Stimulated activated CD8-positive, alpha-beta memory T cell treated with anti-CD3 and anti-CD28 coated beads, Interleukin-7, amount 100 ng/mL, for 48 hours (primary cell): ENCODE results near the gene NPIPB4.
"Not testable (repeated sequence)": the region's sequence is repeated elsewhere in the genome, so short reads cannot be mapped to it uniquely, and the experiment has no call there.

Experiments
- DNase-seq, 2 donors: peaks; one replicate each; pipeline ENCODE4 v3.0.0-alpha.2; 2020; ENCODE audit warnings: low read depth in 1 of 2; ENCODE audit errors: extremely low read depth in 1 of 2

NPIPB4 gene

GRCh38 chr16:21857656-21858055, at the start of gene NPIPB4:
TSS of gene NPIPB4 (minus strand) at chr16:21857756. CDS start at chr16:21857378, 378 bp downstream.
- not testable (repeated sequence) for DNase-seq

- DNase-seq: not testable (repeated sequence)
Measured at GRCh38 chr16:21898998-21899397, 41.4 kb upstream of the NPIPB4 start.

GRCh38 chr16:21881988-21882387, 24.4 kb upstream of the NPIPB4 start:
- not testable (repeated sequence) for DNase-seq

GRCh38 chr16:21837186-21837585, 20.4 kb downstream of the NPIPB4 start:
- DNase-seq: not testable (repeated sequence)

GRCh38 chr16:21836334-21836733, 21.2 kb downstream of the NPIPB4 start:
- not testable (repeated sequence) for DNase-seq

- not testable (repeated sequence) for DNase-seq
Measured at GRCh38 chr16:21835747-21836146, 21.8 kb downstream of the NPIPB4 start.

GRCh38 chr16:21834211-21834610, 23.3 kb downstream of the NPIPB4 start:
- not testable (repeated sequence) for DNase-seq

- DNase-seq: not testable (repeated sequence)
Measured at GRCh38 chr16:21829929-21830328, 27.6 kb downstream of the NPIPB4 start.

- DNase-seq: not testable (repeated sequence)
Measured at GRCh38 chr16:21826067-21826706, 31.4 kb downstream of the NPIPB4 start.

GRCh38 chr16:21825526-21825925, 32.0 kb downstream of the NPIPB4 start:
- DNase-seq: not testable (repeated sequence)

- not testable (repeated sequence) for DNase-seq
Measured at GRCh38 chr16:21823258-21823657, 34.3 kb downstream of the NPIPB4 start.

- DNase-seq: not testable (repeated sequence)
Measured at GRCh38 chr16:21820908-21821465, 36.6 kb downstream of the NPIPB4 start.

- peak; percentile 51 to 71 for DNase-seq
Measured at GRCh38 chr16:21820028-21820907, 37.3 kb downstream of the NPIPB4 start.

GRCh38 chr16:21819617-21820016, 37.9 kb downstream of the NPIPB4 start:
- DNase-seq: not testable (repeated sequence)

GRCh38 chr16:21817012-21817411, 40.5 kb downstream of the NPIPB4 start:
- DNase-seq: not testable (repeated sequence)

GRCh38 chr16:21815694-21816093, 41.9 kb downstream of the NPIPB4 start:
- not testable (repeated sequence) for DNase-seq

GRCh38 chr16:21802375-21802663, 55.2 kb downstream of the NPIPB4 start:
- not testable (repeated sequence) for DNase-seq

- not testable (repeated sequence) for DNase-seq
Measured at GRCh38 chr16:21801538-21802374, 55.8 kb downstream of the NPIPB4 start.

GRCh38 chr16:21798601-21799000, 59.0 kb downstream of the NPIPB4 start:
- DNase-seq: not testable (repeated sequence)

- DNase-seq: not testable (repeated sequence)
Measured at GRCh38 chr16:21793310-21793709, 64.2 kb downstream of the NPIPB4 start.

GRCh38 chr16:21790506-21790905, 67.0 kb downstream of the NPIPB4 start:
- not testable (repeated sequence) for DNase-seq
